ENCODE measurements around the gene TGFA. TPM values are rescaled to one million over a fixed set of nuclear protein-coding genes. Genes with fewer than 3 reads are reported as not detected.

The TGFA gene
- total RNA-seq, 1 donor from 2014 or later, result 0.31 TPM

- DNase-seq, result no peak
- ChIA-PET POLR2A (no interaction called here), CTCF (no interaction called here)
- H3K36me3 Mint-ChIP-seq (ENCODE audit: low read depth), result no peaks in the 10 kb centered on the region
- ATAC-seq (ENCODE audit: low read depth), result no peak
- no peak overlapping the region for H3K4me3 Mint-ChIP-seq
- peaks cover 12% of the 10 kb centered on the region for H3K27me3 Mint-ChIP-seq
- intact Hi-C loops (cut with micrococcal nuclease), result no loop called here
- peaks cover 11% of the 10 kb centered on the region for H3K9me3 Mint-ChIP-seq
- peaks cover 6% of the 10 kb centered on the region for H3K4me1 Mint-ChIP-seq
- no peak overlapping the region for H3K27ac Mint-ChIP-seq
- TF ChIP-seq CTCF (IDR thresholded peaks at IDR 0.05), result no peak
Observed at GRCh38 chr2:70532244-70532935, 21.2 kb downstream of the TGFA start.

DNA sequence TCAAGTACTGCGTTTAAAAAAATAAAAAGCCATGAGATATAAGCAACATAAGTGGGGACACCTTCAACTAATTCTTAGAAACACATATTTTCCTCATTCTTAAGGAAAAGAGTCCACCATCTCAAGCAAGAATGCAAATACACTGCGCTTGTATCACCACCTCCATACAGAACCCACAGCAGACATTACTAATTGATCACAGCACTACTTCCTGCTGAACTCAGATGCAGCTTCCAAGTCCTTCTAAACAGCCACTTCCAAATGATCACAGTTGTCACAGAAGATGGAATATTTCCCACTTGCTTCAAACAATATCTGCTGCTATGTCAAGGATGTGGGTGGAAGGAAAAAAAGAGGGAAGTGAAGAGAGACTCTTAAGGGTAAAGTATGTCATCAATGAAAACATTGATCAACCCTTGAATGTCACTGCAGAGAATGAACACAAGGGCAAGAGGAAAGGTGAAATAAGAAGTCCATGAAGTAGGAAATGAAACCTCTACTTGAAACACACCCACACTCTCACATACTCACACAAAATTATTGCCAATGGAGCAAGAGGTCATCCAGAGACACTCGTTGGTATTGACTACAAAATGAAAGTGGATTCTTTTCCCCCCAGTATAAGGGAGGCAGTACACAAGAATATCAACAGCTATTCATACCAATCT is 22.1 kb downstream of the TGFA start:
- no peak overlapping the region for H3K27ac Mint-ChIP-seq
- TF ChIP-seq CTCF (IDR thresholded peaks at IDR 0.05), result no peak
- H3K9me3 Mint-ChIP-seq, result peaks cover 10% of the 10 kb centered on the region

GRCh38 chr2:70529610-70530009 is 24.0 kb downstream of the TGFA start:
- Mint-ChIP-seq H3K27me3 (peaks cover 9% of the 10 kb centered on the region), H3K27ac (no peak overlapping the region), H3K36me3 (ENCODE audit: low read depth) (no peaks in the 10 kb centered on the region), H3K4me1 (peaks cover 6% of the 10 kb centered on the region), H3K4me3 (no peak overlapping the region), H3K9me3 (peaks cover 4% of the 10 kb centered on the region)
- ATAC-seq (ENCODE audit: low read depth) (no peak), DNase-seq (no peak)
- TF ChIP-seq CTCF (IDR thresholded peaks at IDR 0.05), result no peak
- ChIA-PET POLR2A (no interaction called here), CTCF (no interaction called here)
- intact Hi-C loops (cut with micrococcal nuclease), result no loop called here

More for the DNA sequence above, 22.1 kb downstream of the TGFA start:
- ChIA-PET CTCF (no interaction called here), POLR2A (no interaction called here)
- intact Hi-C loops (cut with micrococcal nuclease), result no loop called here
- H3K4me1 Mint-ChIP-seq, result peaks cover 6% of the 10 kb centered on the region
- no peak overlapping the region for H3K4me3 Mint-ChIP-seq
- H3K36me3 Mint-ChIP-seq (ENCODE audit: low read depth), result no peaks in the 10 kb centered on the region
- ATAC-seq (ENCODE audit: low read depth) (no peak), DNase-seq (no peak)
- H3K27me3 Mint-ChIP-seq, result peaks cover 15% of the 10 kb centered on the region

DNA sequence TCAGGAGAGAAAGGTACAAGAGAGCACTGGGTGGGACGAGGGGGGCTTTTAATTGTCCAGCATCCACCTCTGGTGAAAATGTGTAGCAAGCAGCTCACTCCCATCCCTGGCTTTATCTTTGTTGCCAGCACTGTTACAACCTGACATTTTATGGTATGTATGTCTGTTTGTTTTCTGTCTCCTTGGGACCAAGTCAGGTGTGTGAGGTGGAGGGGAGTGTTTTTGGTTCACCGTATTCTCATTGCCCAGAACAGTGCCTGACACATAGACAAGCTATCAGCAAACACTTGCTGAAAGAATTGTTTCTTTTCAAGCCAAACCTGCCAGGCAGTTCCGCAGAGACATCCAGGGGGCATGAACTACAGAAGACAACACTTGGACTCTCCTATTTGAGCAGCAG is 24.7 kb downstream of the TGFA start:
- POLR2A ChIA-PET, result no interaction called here
- peaks cover 4% of the 10 kb centered on the region for H3K9me3 Mint-ChIP-seq
- ATAC-seq (ENCODE audit: low read depth), result no peak
- no peak for TF ChIP-seq CTCF (IDR thresholded peaks at IDR 0.05)
- no peaks in the 10 kb centered on the region for H3K36me3 Mint-ChIP-seq (ENCODE audit: low read depth)
- peaks cover 6% of the 10 kb centered on the region for H3K27me3 Mint-ChIP-seq
- H3K4me1 Mint-ChIP-seq, result peaks cover 6% of the 10 kb centered on the region
- intact Hi-C loops (cut with micrococcal nuclease), result no loop called here
- no peak overlapping the region for H3K27ac Mint-ChIP-seq
- no peak overlapping the region for H3K4me3 Mint-ChIP-seq
- CTCF ChIA-PET, result no interaction called here
- DNase-seq, result no peak

GRCh38 chr2:70528276-70528675 is 25.4 kb downstream of the TGFA start:
- CTCF ChIA-PET, result no interaction called here

More at GRCh38 chr2:70528276-70528675, 25.4 kb downstream of the TGFA start:
- no peak for TF ChIP-seq CTCF (IDR thresholded peaks at IDR 0.05)
- no peak overlapping the region for H3K27ac Mint-ChIP-seq
- DNase-seq (no peak), ATAC-seq (ENCODE audit: low read depth) (no peak)
- intact Hi-C loops (cut with micrococcal nuclease), result no loop called here
- peaks cover 6% of the 10 kb centered on the region for H3K4me1 Mint-ChIP-seq
- peaks cover 4% of the 10 kb centered on the region for H3K9me3 Mint-ChIP-seq
- POLR2A ChIA-PET, result no interaction called here
- no peaks in the 10 kb centered on the region for H3K36me3 Mint-ChIP-seq (ENCODE audit: low read depth)
- peaks cover 4% of the 10 kb centered on the region for H3K27me3 Mint-ChIP-seq
- H3K4me3 Mint-ChIP-seq, result no peak overlapping the region

Data from activated B cell treated with CpG ODN at 0.5 μM for 24 hours (primary cell).